GM23338 (cell line): ENCODE data around the gene DCLK1. TPM values are rescaled to one million over a fixed set of nuclear protein-coding genes. Genes with fewer than 3 reads are reported as not detected.

Experiments
- ATAC-seq: fragments of 200-7000 bp; cut with Tn5 transposase; 3 replicates; pipeline ENCODE4 v1.9.1; 2020
- DNase-seq: peaks from one replicate; pipeline ENCODE4 v3.0.0-alpha.2; 2015; ENCODE audit warnings: low spot score
- H2AFZ ChIP-seq: fragments of 200-600 bp; sonication (generic); 2 replicates; pipeline ENCODE4 v1.8.0; 2016; ENCODE audit warnings: antibody characterized with exemption, mild to moderate bottlenecking, moderate library complexity
- H3F3A ChIP-seq: fragments of 200-600 bp; sonication (generic); replicated peaks from 2 replicates; pipeline ENCODE4 v1.8.0; 2017; ENCODE audit warnings: antibody characterized with exemption, mixed run types, low read depth
- H3K27ac ChIP-seq: fragments of 200-600 bp; sonication (generic); 2 replicates; pipeline ENCODE4 v1.6.1; 2016; ENCODE audit warnings: low read depth
- H3K27me3 ChIP-seq: fragments of 200-600 bp; sonication (generic); 2 replicates; pipeline ENCODE4 v1.8.0; 2016; ENCODE audit warnings: mild to moderate bottlenecking, mixed run types, moderate library complexity; ENCODE audit not compliant: insufficient read depth
- H3K36me3 ChIP-seq: fragments of 200-600 bp; sonication (generic); 2 replicates; pipeline ENCODE4 v1.8.0; 2016; ENCODE audit warnings: mild to moderate bottlenecking; ENCODE audit not compliant: insufficient read depth
- H3K4me1 ChIP-seq: fragments of 200-600 bp; sonication (generic); 2 replicates; pipeline ENCODE4 v1.8.0; 2016; ENCODE audit warnings: mild to moderate bottlenecking, moderate library complexity; ENCODE audit not compliant: insufficient read depth
- H3K4me2 ChIP-seq: fragments of 200-600 bp; sonication (generic); 2 replicates; pipeline ENCODE4 v1.7.1; 2017; ENCODE audit warnings: mixed run types
- H3K4me3 ChIP-seq: fragments of 200-600 bp; sonication (generic); 2 replicates; pipeline ENCODE4 v1.6.1; 2016; ENCODE audit warnings: mixed run types
- H3K79me2 ChIP-seq: fragments of 200-600 bp; sonication (generic); replicated peaks from 2 replicates; pipeline ENCODE4 v1.8.0; 2017; ENCODE audit warnings: mild to moderate bottlenecking; ENCODE audit not compliant: insufficient read depth
- H3K9me2 ChIP-seq: fragments of 200-600 bp; sonication (generic); 2 replicates; pipeline ENCODE4 v1.8.0; 2017; ENCODE audit not compliant: insufficient read depth
- H4K20me1 ChIP-seq: fragments of 200-600 bp; sonication (generic); replicated peaks from 2 replicates; pipeline ENCODE4 v1.8.0; 2017; ENCODE audit warnings: mild to moderate bottlenecking; ENCODE audit not compliant: insufficient read depth
- H3K27ac Mint-ChIP-seq: 2 replicates; pipeline ENCODE4 v1.8.0; 2020; ENCODE audit warnings: inconsistent platforms, mild to moderate bottlenecking, moderate library complexity, mixed read lengths
- H3K27me3 Mint-ChIP-seq: 3 replicates; pipeline ENCODE4 v1.8.0; 2022; ENCODE audit warnings: low read depth, mild to moderate bottlenecking, moderate library complexity, mixed read lengths, inconsistent platforms; ENCODE audit not compliant: insufficient read depth, poor library complexity
- H3K36me3 Mint-ChIP-seq: 3 replicates; pipeline ENCODE4 v1.8.0; 2021; ENCODE audit warnings: low read depth, mild to moderate bottlenecking, inconsistent platforms, moderate library complexity, mixed read lengths
- H3K4me1 Mint-ChIP-seq: 3 replicates; pipeline ENCODE4 v1.8.0; 2020; ENCODE audit warnings: mild to moderate bottlenecking, inconsistent platforms, mixed read lengths
- H3K4me3 Mint-ChIP-seq: 3 replicates; pipeline ENCODE4 v1.8.0; 2021; ENCODE audit warnings: moderate library complexity, mild to moderate bottlenecking, inconsistent platforms, mixed read lengths
- H3K9me3 Mint-ChIP-seq: 3 replicates; pipeline ENCODE4 v1.8.0; 2020; ENCODE audit warnings: moderate library complexity, mild to moderate bottlenecking, inconsistent platforms, mixed read lengths
- CREB1 ChIP-seq: fragments of 250-450 bp; sonication (Bioruptor Pico); IDR thresholded peaks from 2 replicates; pipeline ENCODE4 v1.5.0; 2020; ENCODE audit warnings: low read depth, mild to moderate bottlenecking, moderate library complexity
- ETS1 ChIP-seq: IDR thresholded peaks from 2 replicates; pipeline ENCODE4 v1.6.1; 2016; ENCODE audit warnings: antibody characterized with exemption
- EZH2 ChIP-seq: fragments of 200-600 bp; sonication (generic); IDR thresholded peaks from one replicate; pipeline ENCODE4 v1.8.0; 2017; ENCODE audit warnings: antibody characterized with exemption, mild to moderate bottlenecking, low read depth; ENCODE audit not compliant: unreplicated experiment
- EZH2phosphoT487 ChIP-seq: fragments of 200-600 bp; sonication (generic); IDR thresholded peaks from one replicate; pipeline ENCODE4 v1.8.1; 2018; ENCODE audit warnings: antibody characterized with exemption; ENCODE audit not compliant: unreplicated experiment
- JUNB ChIP-seq: IDR thresholded peaks from one replicate; pipeline ENCODE4 v1.6.1; 2016; ENCODE audit warnings: antibody characterized with exemption; ENCODE audit not compliant: unreplicated experiment
- NANOG ChIP-seq: IDR thresholded peaks from 2 replicates; pipeline ENCODE4 v1.6.1; 2016; ENCODE audit warnings: antibody characterized with exemption, borderline replicate concordance
- POLR2AphosphoS5 ChIP-seq: IDR thresholded peaks from 2 replicates; pipeline ENCODE4 v1.6.1; 2016; ENCODE audit warnings: antibody characterized with exemption, low read depth
- REST ChIP-seq: IDR thresholded peaks from one replicate; pipeline ENCODE4 v1.6.1; 2018; ENCODE audit warnings: antibody characterized with exemption; ENCODE audit not compliant: unreplicated experiment
- STAT1 ChIP-seq: IDR thresholded peaks from one replicate; pipeline ENCODE4 v1.6.1; 2016; ENCODE audit warnings: antibody characterized with exemption; ENCODE audit not compliant: unreplicated experiment
- ZNF114 ChIP-seq: fragments of 250-450 bp; sonication (Bioruptor Pico); IDR thresholded peaks from 2 replicates; pipeline ENCODE4 v1.5.0; 2020; ENCODE audit warnings: mild to moderate bottlenecking, moderate library complexity
- ZNF331 ChIP-seq: fragments of 250-450 bp; sonication (Bioruptor Pico); IDR thresholded peaks from 2 replicates; pipeline ENCODE4 v1.5.0; 2020; ENCODE audit warnings: low read depth, mild to moderate bottlenecking, moderate library complexity
- ZNF462 ChIP-seq: fragments of 250-450 bp; sonication (Bioruptor Pico); IDR thresholded peaks from 2 replicates; pipeline ENCODE4 v1.5.0; 2020; ENCODE audit warnings: mild to moderate bottlenecking, moderate library complexity
- polyA plus RNA-seq: library from polyadenylated mRNA; unstranded; fragments of >200 nt; fragmentation: Nextera tagmentation; extraction: Ambion mirVana; gene quantifications from 2 replicates; pipeline ENCODE4 v1.2.1, GENCODE V29; 2016
- total RNA-seq: library from RNA; depleted of rRNA; stranded (reverse); fragments of >200 nt; shearing (Covaris generic); gene quantifications from 2 replicates; pipeline ENCODE4 v1.2.3, GENCODE V29; 2014

Gene DCLK1
- total and polyA plus RNA-seq, 2 experiments from 2014 or later: 13.1 to 57.7 TPM

GRCh38 chr13:35916146-35916545 is 215.0 kb downstream of the DCLK1 start:
- Histone ChIP-seq H3K27me3 (no peaks in the 10 kb centered on the region), H3K4me1 (peaks cover 35% of the 10 kb centered on the region), H2AFZ (no peak overlapping the region), H4K20me1 (no peaks in the 10 kb centered on the region), H3K36me3 (no peaks in the 10 kb centered on the region), H3F3A (no peaks in the 10 kb centered on the region), H3K9me2 (peaks cover under 1% of the 10 kb centered on the region; the same call in 1 of the 2 replicates), H3K27ac (peak overlapping the region; percentile 20), H3K79me2 (no peaks in the 10 kb centered on the region), H3K4me3 (no peak overlapping the region), H3K4me2 (peak overlapping the region; percentile 39)
- H3K27ac Mint-ChIP-seq: no peak overlapping the region
- peaks cover 9% of the 10 kb centered on the region for H3K27me3 Mint-ChIP-seq
- H3K9me3 Mint-ChIP-seq: peaks cover 14% of the 10 kb centered on the region
- H3K4me1 Mint-ChIP-seq: peaks cover 40% of the 10 kb centered on the region
- H3K36me3 Mint-ChIP-seq: peaks cover 12% of the 10 kb centered on the region
- DNase-seq: no peak
- no peak overlapping the region for H3K4me3 Mint-ChIP-seq
- peak; percentile 52 for ATAC-seq
- no peak for TF ChIP-seq REST
- TF ChIP-seq ZNF114: no peak
- peak; percentile 41; the same call in 1 of the 2 replicates for TF ChIP-seq NANOG
- no peak for TF ChIP-seq JUNB

- H3K27me3 ChIP-seq: no peaks in the 10 kb centered on the region
- peaks cover 12% of the 10 kb centered on the region for H3K36me3 Mint-ChIP-seq
- H3K27me3 Mint-ChIP-seq: peaks cover 9% of the 10 kb centered on the region
- H3K9me3 Mint-ChIP-seq: peaks cover 14% of the 10 kb centered on the region
- H3K9me2 ChIP-seq: no peaks in the 10 kb centered on the region
- no peaks in the 10 kb centered on the region for H4K20me1 ChIP-seq
- no peak overlapping the region for H3K27ac ChIP-seq
- H3K36me3 ChIP-seq: no peaks in the 10 kb centered on the region
- no peak overlapping the region for H2AFZ ChIP-seq
- ATAC-seq (no peak), DNase-seq (no peak)
- H3F3A ChIP-seq: no peaks in the 10 kb centered on the region
- H3K4me1 Mint-ChIP-seq: peaks cover 39% of the 10 kb centered on the region
- no peak overlapping the region for H3K27ac Mint-ChIP-seq
- no peak overlapping the region for H3K4me3 Mint-ChIP-seq
- peaks cover 40% of the 10 kb centered on the region for H3K4me1 ChIP-seq
- H3K4me3 ChIP-seq: no peak overlapping the region
- no peaks in the 10 kb centered on the region for H3K79me2 ChIP-seq
- H3K4me2 ChIP-seq: no peak overlapping the region
- TF ChIP-seq STAT1 (no peak), ZNF114 (no peak), CREB1 (CRISPR knock-in tag) (no peak), EZH2 (no peak), POLR2AphosphoS5 (no peak), ZNF462 (CRISPR knock-in tag) (no peak), NANOG (no peak), EZH2phosphoT487 (no peak), ZNF331 (CRISPR knock-in tag) (no peak), JUNB (no peak), ETS1 (no peak)
Observed at GRCh38 chr13:35914662-35915061, 216.5 kb downstream of the DCLK1 start.
